Skeletal muscle tissue (tissue), 4 donors: Measurements from ENCODE around the gene GYS1. TPM values are rescaled to one million over a fixed set of nuclear protein-coding genes. Genes with fewer than 3 reads are reported as not detected.

Source experiments
- H3K27ac ChIP-seq: one replicate; pipeline ENCODE4 v1.7.0; 2013; ENCODE audit warnings: mild to moderate bottlenecking, low read depth, low read length, inconsistent platforms
- H3K27me3 ChIP-seq, 3 donors: one replicate each; pipeline ENCODE4 v1.7.0; 2013; ENCODE audit warnings: low read length in 3 of 3; ENCODE audit not compliant: control insufficient read depth in 3 of 3, insufficient read depth in 3 of 3
- H3K36me3 ChIP-seq, 3 donors: one replicate each; pipeline ENCODE4 v1.7.0; 2013; ENCODE audit warnings: low read length in 3 of 3; ENCODE audit not compliant: control insufficient read depth in 3 of 3, insufficient read depth in 3 of 3
- H3K4me1 ChIP-seq, 3 donors: one replicate each; pipeline ENCODE4 v1.7.0; 2013; ENCODE audit warnings: low read length in 3 of 3, mild to moderate bottlenecking in 3 of 3; ENCODE audit not compliant: control insufficient read depth in 3 of 3, insufficient read depth in 3 of 3
- H3K4me3 ChIP-seq, 3 donors: one replicate each; pipeline ENCODE4 v1.7.0; 2013; ENCODE audit warnings: low read length in 3 of 3
- H3K9ac ChIP-seq, 3 donors: one replicate each; pipeline ENCODE4 v1.7.0; 2013; ENCODE audit warnings: low read length in 3 of 3, mild to moderate bottlenecking in 3 of 3, moderate library complexity in 2 of 3, low read depth in 1 of 3
- H3K9me3 ChIP-seq, 3 donors: one replicate each; pipeline ENCODE4 v1.7.0; 2013; ENCODE audit warnings: low read length in 3 of 3; ENCODE audit not compliant: control insufficient read depth in 3 of 3
- total RNA-seq: library from RNA; depleted of rRNA; stranded (reverse); fragments of >200 nt; gene quantifications from one replicate; pipeline ENCODE4 v1.2.3, GENCODE V29; 2014
- donor health status: Osteomylitis.

The GYS1 gene
- total RNA-seq, 1 donor from 2014 or later: 42.8 TPM

- Histone ChIP-seq H3K9ac (peak within 1 kb of the TSS; percentile 86 to 99 (median 96)), H3K4me1 (peaks cover 56 to 66% (median 61%) of the 10 kb centered on the region in 3 donors), H3K36me3 (peaks cover 33 to 39% (median 39%) of the 10 kb centered on the region in 3 donors), H3K9me3 (no peaks in the 10 kb centered on the region), H3K4me3 (peak within 1 kb of the TSS; percentile 95 to 99 (median 99)), H3K27ac (peak within 1 kb of the TSS; percentile 91), H3K27me3 (no peaks in the 10 kb centered on the region)
Measured at GRCh38 chr19:48965040-48965805, 27.9 kb downstream of the GYS1 start, which contains the start of gene FTL. Gene FTL (plus strand): TSS chr19:48965309. CDS start chr19:48965508, 199 bp downstream.

- peaks cover 25 to 31% (median 31%) of the 10 kb centered on the region in 3 donors for H3K36me3 ChIP-seq
- H3K4me3 ChIP-seq: peak overlapping the region; percentile 56 to 75 (median 70)
- H3K9ac ChIP-seq: peak overlapping the region; percentile 67 to 83 (median 69)
- H3K9me3 ChIP-seq: no peaks in the 10 kb centered on the region
- peaks cover 51 to 61% (median 58%) of the 10 kb centered on the region in 3 donors for H3K4me1 ChIP-seq
- H3K27ac ChIP-seq: peak overlapping the region; percentile 91
- H3K27me3 ChIP-seq: no peaks in the 10 kb centered on the region
Measured at GRCh38 chr19:48964205-48965039, 28.7 kb downstream of the GYS1 start.

GRCh38 chr19:48963371-48964204, 29.5 kb downstream of the GYS1 start:
- Histone ChIP-seq H3K4me1 (peaks cover 45 to 53% (median 51%) of the 10 kb centered on the region in 3 donors), H3K9me3 (no peaks in the 10 kb centered on the region), H3K27me3 (no peaks in the 10 kb centered on the region), H3K36me3 (peaks cover 17 to 22% (median 22%) of the 10 kb centered on the region in 3 donors), H3K27ac (peak overlapping the region; percentile 91), H3K9ac (peak overlapping the region; percentile 67 to 83 (median 69)), H3K4me3 (peak overlapping the region; percentile 56 to 75 (median 70))

GRCh38 chr19:48962849-48963165, 30.3 kb downstream of the GYS1 start:
- Histone ChIP-seq H3K4me3 (no peak overlapping the region), H3K9me3 (no peaks in the 10 kb centered on the region), H3K27me3 (no peaks in the 10 kb centered on the region), H3K9ac (no peak overlapping the region), H3K36me3 (peaks cover 11 to 16% (median 15%) of the 10 kb centered on the region in 3 donors), H3K27ac (peak overlapping the region; percentile 91), H3K4me1 (peaks cover 38 to 45% (median 44%) of the 10 kb centered on the region in 3 donors)

- Histone ChIP-seq H3K9me3 (no peaks in the 10 kb centered on the region), H3K36me3 (peaks cover 11 to 15% (median 12%) of the 10 kb centered on the region in 3 donors), H3K4me1 (peaks cover 33 to 40% (median 38%) of the 10 kb centered on the region in 3 donors), H3K27me3 (no peaks in the 10 kb centered on the region), H3K4me3 (no peak overlapping the region), H3K9ac (peak overlapping the region in 1 of 3 donors; percentile 45), H3K27ac (peak overlapping the region; percentile 91)
Measured at GRCh38 chr19:48962029-48962848, 30.9 kb downstream of the GYS1 start.

- no peaks in the 10 kb centered on the region for H3K9me3 ChIP-seq
- peaks cover 27 to 34% (median 32%) of the 10 kb centered on the region in 3 donors for H3K4me1 ChIP-seq
- peaks cover 9 to 10% (median 9%) of the 10 kb centered on the region in 3 donors for H3K36me3 ChIP-seq
- no peaks in the 10 kb centered on the region for H3K27me3 ChIP-seq
- H3K4me3 ChIP-seq: no peak overlapping the region
- H3K27ac ChIP-seq: peak overlapping the region; percentile 91
- H3K9ac ChIP-seq: no peak overlapping the region
Measured at GRCh38 chr19:48961673-48962028, 31.5 kb downstream of the GYS1 start.

GRCh38 chr19:48961051-48961649, 32.0 kb downstream of the GYS1 start:
- H3K27ac ChIP-seq: no peak overlapping the region
- H3K9me3 ChIP-seq: no peaks in the 10 kb centered on the region
- no peak overlapping the region for H3K4me3 ChIP-seq
- H3K9ac ChIP-seq: no peak overlapping the region
- H3K27me3 ChIP-seq: no peaks in the 10 kb centered on the region
- peaks cover 5 to 8% (median 7%) of the 10 kb centered on the region in 3 donors for H3K36me3 ChIP-seq
- peaks cover 23 to 29% (median 27%) of the 10 kb centered on the region in 3 donors for H3K4me1 ChIP-seq

GRCh38 chr19:48959341-48960239, 33.5 kb downstream of the GYS1 start:
- H3K36me3 ChIP-seq: peaks cover 0 to 5% (median 3%) of the 10 kb centered on the region in 3 donors
- H3K27ac ChIP-seq: no peak overlapping the region
- H3K9me3 ChIP-seq: no peaks in the 10 kb centered on the region
- no peak overlapping the region for H3K4me3 ChIP-seq
- peaks cover 31 to 38% (median 33%) of the 10 kb centered on the region in 3 donors for H3K4me1 ChIP-seq
- H3K27me3 ChIP-seq: no peaks in the 10 kb centered on the region
- H3K9ac ChIP-seq: no peak overlapping the region
